ENCODE measurements around the gene P2RX4.
"Not testable (repeated sequence)": the region's sequence is repeated elsewhere in the genome, so short reads cannot be mapped to it uniquely, and the experiment has no call there.

P2RX4 gene

DNA sequence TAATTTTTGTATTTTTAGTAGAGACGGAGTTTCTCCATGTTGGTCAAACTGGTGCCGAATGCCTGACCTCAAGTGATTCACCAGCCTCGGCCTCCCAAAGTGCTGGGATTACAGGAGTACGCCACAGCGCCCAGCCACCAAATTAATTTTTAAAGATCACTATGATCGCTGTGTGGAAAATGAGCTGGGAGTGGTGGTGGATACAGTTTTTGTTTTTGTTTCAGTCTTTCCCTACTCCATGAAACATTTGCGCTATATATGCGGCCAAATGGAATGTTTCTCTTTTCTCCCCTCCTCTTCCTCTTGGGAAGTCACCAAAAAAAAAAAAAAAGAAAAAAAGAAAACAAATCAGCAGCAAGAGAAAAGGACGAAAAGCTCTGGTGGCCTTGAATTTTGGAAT lies 20.8 kb upstream of the P2RX4 start:
- FAIRE-seq (no peak), DNase-seq (ENCODE audit: insufficient read length, low spot score) (no peak)
- TF ChIP-seq, protein P1, sequence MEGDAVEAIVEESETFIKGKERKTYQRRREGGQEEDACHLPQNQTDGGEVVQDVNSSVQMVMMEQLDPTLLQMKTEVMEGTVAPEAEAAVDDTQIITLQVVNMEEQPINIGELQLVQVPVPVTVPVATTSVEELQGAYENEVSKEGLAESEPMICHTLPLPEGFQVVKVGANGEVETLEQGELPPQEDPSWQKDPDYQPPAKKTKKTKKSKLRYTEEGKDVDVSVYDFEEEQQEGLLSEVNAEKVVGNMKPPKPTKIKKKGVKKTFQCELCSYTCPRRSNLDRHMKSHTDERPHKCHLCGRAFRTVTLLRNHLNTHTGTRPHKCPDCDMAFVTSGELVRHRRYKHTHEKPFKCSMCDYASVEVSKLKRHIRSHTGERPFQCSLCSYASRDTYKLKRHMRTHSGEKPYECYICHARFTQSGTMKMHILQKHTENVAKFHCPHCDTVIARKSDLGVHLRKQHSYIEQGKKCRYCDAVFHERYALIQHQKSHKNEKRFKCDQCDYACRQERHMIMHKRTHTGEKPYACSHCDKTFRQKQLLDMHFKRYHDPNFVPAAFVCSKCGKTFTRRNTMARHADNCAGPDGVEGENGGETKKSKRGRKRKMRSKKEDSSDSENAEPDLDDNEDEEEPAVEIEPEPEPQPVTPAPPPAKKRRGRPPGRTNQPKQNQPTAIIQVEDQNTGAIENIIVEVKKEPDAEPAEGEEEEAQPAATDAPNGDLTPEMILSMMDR (IDR thresholded peaks at IDR 0.05; ENCODE audit: insufficient read depth, missing control alignments) = no peak

GRCh38 chr12:121189619-121190155 lies 20.2 kb upstream of the P2RX4 start:
- TF ChIP-seq, protein P1 (IDR thresholded peaks at IDR 0.05; ENCODE audit: insufficient read depth, missing control alignments) = no peak
- DNase-seq (ENCODE audit: insufficient read length, low spot score) = no peak
- FAIRE-seq = no peak

GRCh38 chr12:121190523-121191031 lies 19.4 kb upstream of the P2RX4 start:
- FAIRE-seq = no peak
- DNase-seq (ENCODE audit: insufficient read length, low spot score) = no peak
- TF ChIP-seq, protein P1 (IDR thresholded peaks at IDR 0.05; ENCODE audit: insufficient read depth, missing control alignments) = no peak

- FAIRE-seq = no peak
- TF ChIP-seq, protein P1 (IDR thresholded peaks at IDR 0.05; ENCODE audit: insufficient read depth, missing control alignments) = no peak
These were observed 18.8 kb upstream of the P2RX4 start for GRCh38 chr12:121191151-121191550.

DNA sequence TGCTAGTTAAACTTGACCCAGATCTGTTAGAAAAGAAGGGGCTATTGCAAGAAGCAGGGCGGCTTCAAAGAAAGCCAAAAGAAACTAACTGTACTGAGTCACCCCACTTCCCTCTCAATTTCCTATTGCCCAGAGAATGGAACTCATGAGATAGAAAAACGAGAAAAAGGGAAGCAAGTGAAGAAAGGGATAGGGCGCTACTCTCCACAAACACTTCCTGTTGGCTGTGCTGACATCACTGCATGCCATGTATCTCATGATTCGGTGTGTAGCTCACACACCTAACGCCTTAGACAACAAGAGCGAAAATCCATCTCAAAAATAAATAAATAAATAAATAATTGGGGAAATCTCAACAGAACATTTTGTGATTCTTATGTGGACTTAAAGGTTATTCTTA lies 13.0 kb upstream of the P2RX4 start:
- TF ChIP-seq, protein P1 (IDR thresholded peaks at IDR 0.05; ENCODE audit: insufficient read depth, missing control alignments) = no peak
- DNase-seq (ENCODE audit: insufficient read length, low spot score) (no peak), FAIRE-seq (no peak)

More at GRCh38 chr12:121191151-121191550, 18.8 kb upstream of the P2RX4 start:
- DNase-seq (ENCODE audit: insufficient read length, low spot score) = no peak

DNA sequence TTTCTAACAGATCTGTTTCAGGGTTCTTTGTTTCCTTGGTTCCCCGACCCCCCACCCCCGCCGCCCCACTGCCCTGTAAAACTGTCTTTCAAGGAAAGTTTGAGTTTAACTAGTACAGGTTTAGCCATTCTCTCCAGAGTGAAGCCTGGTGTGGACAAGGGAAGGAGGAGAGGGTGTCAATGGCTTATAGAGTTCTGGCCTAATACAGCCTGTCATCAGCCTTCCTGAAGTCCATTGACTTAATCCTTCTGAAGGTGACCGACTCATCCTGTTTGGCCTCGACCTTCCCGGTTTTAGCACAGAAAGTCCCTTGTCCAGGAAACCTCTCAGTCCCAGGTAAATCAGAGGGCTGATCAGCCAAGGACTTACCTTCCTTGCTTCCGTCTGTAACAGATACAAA lies 11.0 kb upstream of the P2RX4 start:
- FAIRE-seq (no peak), DNase-seq (ENCODE audit: insufficient read length, low spot score) (no peak)
- TF ChIP-seq, protein P1 (IDR thresholded peaks at IDR 0.05; ENCODE audit: insufficient read depth, missing control alignments) = no peak

- not testable (repeated sequence) for FAIRE-seq; DNase-seq (ENCODE audit: insufficient read length, low spot score)
These were observed 8.8 kb upstream of the P2RX4 start for GRCh38 chr12:121201140-121201539.
